Measurements from ENCODE around the gene ZBTB33.

- TF ChIP-seq SIN3A (IDR thresholded peaks at IDR 0.05; ENCODE audit: borderline replicate concordance, low read depth, low read length) (no peak), ATF2 (CRISPR knock-in tag; IDR thresholded peaks at IDR 0.05) (no peak), SMAD3 (CRISPR knock-in tag; IDR thresholded peaks at IDR 0.05) (no peak), THAP7 (CRISPR knock-in tag; IDR thresholded peaks at IDR 0.05) (no peak), CTCF (CRISPR knock-in tag; IDR thresholded peaks at IDR 0.05) (no peak), ZNF619 (CRISPR knock-in tag; IDR thresholded peaks at IDR 0.05) (no peak), MAFK (conservative IDR thresholded peaks at IDR 0.05 in 1 of 2, IDR thresholded peaks at IDR 0.05 in 1 of 2; ENCODE audit: low read length in 2 of 2) (no peak)
These were observed 20.0 kb downstream of the ZBTB33 start for GRCh38 chrX:120270567-120270966.

Data from HepG2 (cell line).